ENCODE data around the gene MRAS.

The MRAS gene

DNA sequence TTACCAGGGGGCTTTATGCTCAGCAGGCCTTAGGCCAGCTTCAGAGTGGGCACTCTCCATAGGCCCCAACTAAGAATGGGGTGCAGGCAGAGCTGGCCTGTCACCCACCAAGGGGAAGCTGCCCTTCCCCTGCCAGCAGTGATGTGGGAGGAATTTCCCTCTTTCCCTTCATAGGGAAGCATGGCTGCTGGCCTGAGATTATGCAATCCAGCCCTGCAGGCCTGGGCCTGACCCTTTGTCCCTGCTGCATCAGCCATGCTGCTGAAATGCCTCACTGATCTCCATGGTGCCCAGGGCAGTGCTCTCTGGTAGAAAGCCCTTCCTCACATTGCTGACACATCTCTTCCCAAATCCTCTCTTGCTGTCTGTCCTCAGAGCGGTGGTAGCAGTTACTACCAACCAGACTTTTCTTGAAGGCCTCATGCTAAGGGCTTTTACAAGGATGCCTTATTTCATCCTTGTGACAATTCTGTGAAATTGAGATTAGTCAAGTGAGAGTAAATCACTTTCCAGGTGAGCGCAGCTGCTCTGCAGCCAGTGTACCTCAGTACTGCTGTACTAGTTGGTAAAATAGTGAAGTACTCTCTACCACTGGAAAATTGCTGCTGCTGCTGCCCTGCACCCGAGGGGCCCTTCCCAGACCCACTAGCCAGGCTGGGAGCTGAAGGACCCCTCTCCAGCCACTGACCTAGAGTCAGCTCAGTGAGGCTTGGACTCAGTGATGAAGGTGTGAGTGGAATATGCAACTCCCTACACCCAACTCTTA is 33.8 kb downstream of the MRAS start:
- TF ChIP-seq, protein P1, sequence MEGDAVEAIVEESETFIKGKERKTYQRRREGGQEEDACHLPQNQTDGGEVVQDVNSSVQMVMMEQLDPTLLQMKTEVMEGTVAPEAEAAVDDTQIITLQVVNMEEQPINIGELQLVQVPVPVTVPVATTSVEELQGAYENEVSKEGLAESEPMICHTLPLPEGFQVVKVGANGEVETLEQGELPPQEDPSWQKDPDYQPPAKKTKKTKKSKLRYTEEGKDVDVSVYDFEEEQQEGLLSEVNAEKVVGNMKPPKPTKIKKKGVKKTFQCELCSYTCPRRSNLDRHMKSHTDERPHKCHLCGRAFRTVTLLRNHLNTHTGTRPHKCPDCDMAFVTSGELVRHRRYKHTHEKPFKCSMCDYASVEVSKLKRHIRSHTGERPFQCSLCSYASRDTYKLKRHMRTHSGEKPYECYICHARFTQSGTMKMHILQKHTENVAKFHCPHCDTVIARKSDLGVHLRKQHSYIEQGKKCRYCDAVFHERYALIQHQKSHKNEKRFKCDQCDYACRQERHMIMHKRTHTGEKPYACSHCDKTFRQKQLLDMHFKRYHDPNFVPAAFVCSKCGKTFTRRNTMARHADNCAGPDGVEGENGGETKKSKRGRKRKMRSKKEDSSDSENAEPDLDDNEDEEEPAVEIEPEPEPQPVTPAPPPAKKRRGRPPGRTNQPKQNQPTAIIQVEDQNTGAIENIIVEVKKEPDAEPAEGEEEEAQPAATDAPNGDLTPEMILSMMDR (IDR thresholded peaks at IDR 0.05; ENCODE audit: low read depth, low read length): no peak
- peak; percentile 5 for DNase-seq (ENCODE audit: extremely low read depth, low read depth)

DNA sequence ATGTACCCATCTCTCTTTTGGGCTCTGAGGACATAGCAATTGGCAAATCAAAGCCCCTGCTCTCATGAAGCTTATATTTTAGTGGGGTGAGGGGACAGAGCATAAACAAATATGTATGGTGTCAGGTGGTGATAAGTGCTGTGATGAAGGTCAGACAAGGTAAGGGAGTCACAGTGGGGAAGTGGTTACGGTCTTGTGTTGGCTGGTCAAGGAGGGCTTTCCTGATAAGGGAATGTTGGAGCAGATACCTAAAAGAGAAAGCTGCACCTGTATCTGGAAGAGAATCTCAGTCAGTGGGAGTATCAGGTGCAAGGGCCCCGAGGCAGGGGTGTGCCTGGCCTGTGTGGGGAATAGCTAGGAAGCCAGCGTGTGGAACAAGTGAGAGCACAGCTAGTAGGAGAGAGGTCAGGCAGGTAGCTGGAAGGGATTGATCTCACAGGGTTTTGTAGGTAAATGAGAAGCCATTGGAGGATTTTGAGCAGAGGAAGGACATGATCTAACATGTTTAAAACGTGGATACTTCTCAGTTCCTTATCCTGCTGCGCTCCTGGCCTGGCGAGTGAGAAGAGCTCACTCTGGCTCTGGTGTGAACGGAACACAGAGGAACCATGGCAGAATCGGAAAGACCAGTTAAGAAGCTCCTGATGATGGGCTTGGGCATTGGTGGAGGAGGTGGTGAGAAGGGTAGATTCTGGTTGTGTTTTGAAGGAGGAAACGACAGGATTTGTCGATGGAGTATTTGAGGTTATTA is 35.5 kb downstream of the MRAS start:
- TF ChIP-seq, protein P1 (IDR thresholded peaks at IDR 0.05; ENCODE audit: low read depth, low read length): no peak
- no peak for DNase-seq (ENCODE audit: extremely low read depth, low read depth)

DNA sequence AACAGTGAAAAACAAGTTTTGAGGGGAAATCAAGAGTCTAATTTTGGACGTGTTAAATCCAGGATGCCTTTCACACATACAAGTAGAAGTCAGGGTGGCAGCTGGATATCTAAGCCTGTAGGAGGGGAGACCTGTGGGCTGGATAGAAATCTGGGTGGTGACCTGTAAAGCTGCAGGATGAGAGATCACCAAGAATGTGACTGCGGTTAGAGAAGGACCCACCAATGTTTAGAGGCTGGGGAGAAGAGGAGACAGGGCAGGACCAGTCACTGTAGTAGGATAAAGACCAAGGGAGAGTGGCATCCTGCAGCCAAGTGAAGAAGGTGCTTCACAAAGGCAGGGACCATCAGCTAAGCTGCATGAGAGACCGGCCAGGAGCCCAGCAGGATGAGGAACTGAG is 36.2 kb downstream of the MRAS start:
- TF ChIP-seq, protein P1 (IDR thresholded peaks at IDR 0.05; ENCODE audit: low read depth, low read length): no peak
- DNase-seq (ENCODE audit: extremely low read depth, low read depth): no peak

DNA sequence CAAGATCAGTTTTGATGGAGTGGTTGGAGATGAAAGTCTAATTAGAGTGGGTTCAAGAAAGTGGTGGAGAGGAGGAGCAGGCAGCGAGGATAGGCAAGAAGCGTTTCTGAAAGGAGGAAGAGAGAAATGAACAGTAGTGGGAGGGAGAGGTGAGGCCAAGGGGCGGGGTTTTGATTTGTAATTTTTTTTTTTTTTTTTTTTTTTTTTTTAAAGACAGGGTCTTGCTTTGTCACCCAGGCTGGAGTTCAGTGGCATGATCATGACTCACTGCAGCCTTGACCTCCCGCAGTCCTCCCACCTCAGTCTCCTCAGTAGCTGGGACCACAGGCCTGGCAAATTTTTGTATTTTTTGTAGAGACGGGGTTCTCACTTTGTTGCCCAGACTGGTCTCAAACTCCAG is 36.6 kb downstream of the MRAS start:
- no peak for DNase-seq (ENCODE audit: extremely low read depth, low read depth)
- TF ChIP-seq, protein P1 (IDR thresholded peaks at IDR 0.05; ENCODE audit: low read depth, low read length): no peak

DNA sequence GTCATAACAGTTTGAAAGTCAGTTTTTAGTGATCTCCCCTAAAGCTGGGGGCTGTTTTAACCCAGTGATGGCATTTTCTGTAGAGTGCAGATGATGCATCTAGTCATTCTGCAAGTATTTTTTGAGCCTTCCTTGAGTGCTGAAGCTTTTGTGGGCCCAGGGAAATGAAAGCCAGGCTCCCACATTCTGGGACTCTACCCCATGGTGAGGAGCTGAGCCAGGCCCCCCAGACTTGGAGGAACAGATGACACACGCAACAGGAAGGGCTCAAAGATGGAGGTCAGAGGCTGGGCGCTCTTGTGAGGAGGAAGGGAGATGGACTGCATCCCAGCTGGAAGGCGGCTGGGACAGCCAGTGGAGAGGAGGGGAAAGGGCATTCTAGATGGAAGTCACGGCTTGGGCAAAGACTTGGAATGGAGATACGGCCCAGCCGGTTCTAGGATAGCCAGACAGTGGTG is 40.8 kb downstream of the MRAS start:
- no peak for DNase-seq (ENCODE audit: extremely low read depth, low read depth)

DNA sequence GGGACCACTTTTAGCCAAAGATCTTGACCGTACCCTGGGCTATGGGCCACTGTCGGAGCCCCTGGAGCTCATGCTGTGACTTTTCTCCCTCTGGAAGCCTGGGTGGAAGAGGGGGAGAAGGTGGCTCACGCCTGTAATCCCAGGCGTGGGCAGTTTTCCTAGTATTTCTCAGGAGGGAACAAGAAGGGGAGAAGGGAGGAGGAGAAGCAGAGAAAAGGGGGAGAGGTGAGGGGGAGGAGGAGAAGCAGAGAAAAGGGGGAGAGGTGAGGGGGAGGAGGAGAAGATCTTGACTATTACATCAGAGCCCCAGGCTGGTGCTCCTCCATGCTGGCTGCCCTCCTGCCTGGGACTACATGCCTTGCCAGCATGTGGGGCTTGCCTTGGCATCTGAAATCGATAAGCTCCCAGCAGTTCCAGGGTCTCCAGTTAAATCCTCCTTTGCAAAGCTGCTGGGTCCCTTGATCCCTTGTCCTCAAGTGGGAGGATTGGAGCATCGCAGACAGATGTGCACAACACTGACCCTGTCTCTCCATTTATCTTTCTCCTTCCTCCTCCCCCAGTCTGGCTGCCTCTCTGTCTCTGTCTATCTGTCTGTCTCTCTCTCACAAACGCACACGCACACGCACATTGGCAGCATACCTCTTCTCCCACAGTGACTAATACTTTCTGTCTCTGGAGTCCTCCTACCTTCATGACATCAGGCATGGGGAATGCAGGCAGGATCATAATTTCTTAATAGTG is 41.6 kb downstream of the MRAS start:
- TF ChIP-seq, protein P1 (IDR thresholded peaks at IDR 0.05; ENCODE audit: low read depth, low read length): no peak
- DNase-seq (ENCODE audit: extremely low read depth, low read depth): peak; percentile 62

More for the DNA sequence above, 40.8 kb downstream of the MRAS start:
- TF ChIP-seq, protein P1 (IDR thresholded peaks at IDR 0.05; ENCODE audit: low read depth, low read length): no peak
